Suprapubic skin (tissue), 4 donors: ENCODE measurements around the gene PELO. TPM values are rescaled to one million over a fixed set of nuclear protein-coding genes. Genes with fewer than 3 reads are reported as not detected.
A peak's percentile ranks its signal among the peaks of the same experiment; 100 is the strongest.

ENCODE experiments used
- DNase-seq, 2 donors: peaks; one replicate each; pipeline ENCODE4 v3.0.0-alpha.2; 2019; ENCODE audit warnings: low spot score in 2 of 2
- H3K27ac ChIP-seq: fragments of 200-600 bp; sonication (generic); one replicate; pipeline ENCODE4 v1.5.1; 2019
- H3K27me3 ChIP-seq: fragments of 200-600 bp; sonication (generic); one replicate; pipeline ENCODE4 v1.5.1; 2019
- H3K36me3 ChIP-seq: fragments of 200-600 bp; sonication (generic); one replicate; pipeline ENCODE4 v1.5.1; 2019
- H3K4me1 ChIP-seq: fragments of 200-600 bp; sonication (generic); one replicate; pipeline ENCODE4 v1.5.1; 2019
- H3K4me3 ChIP-seq: fragments of 200-600 bp; sonication (generic); one replicate; pipeline ENCODE4 v1.5.1; 2019; ENCODE audit warnings: mild to moderate bottlenecking
- H3K9me3 ChIP-seq: fragments of 200-600 bp; sonication (generic); one replicate; pipeline ENCODE4 v1.5.1; 2019
- EP300 ChIP-seq: sonication (generic); formaldehyde crosslinking; IDR thresholded peaks from one replicate; pipeline ENCODE4 v1.6.1; 2017; ENCODE audit warnings: antibody characterized with exemption
- POLR2A ChIP-seq, 2 donors: fragments of 450-650 bp; IDR thresholded peaks; one replicate each; pipeline ENCODE4 v1.6.1; 2017; ENCODE audit warnings: antibody characterized with exemption in 2 of 2, mild to moderate bottlenecking in 2 of 2, moderate library complexity in 2 of 2
- POLR2AphosphoS5 ChIP-seq, 3 donors: sonication (generic); formaldehyde crosslinking; IDR thresholded peaks; one replicate each; pipeline ENCODE4 v1.6.1; 2017; ENCODE audit warnings: antibody characterized with exemption in 3 of 3
- WGBS: methylation state at CpG from one replicate; pipeline ENCODE4 v1.1.5; 2018; 5-methylcytosine and 5-hydroxymethylcytosine counted together
- total RNA-seq, 4 donors: library from RNA; depleted of rRNA; stranded (reverse); fragments of >200 nt; gene quantifications; one replicate each; pipeline ENCODE4 v1.1.0, GENCODE V29; 2016
- TF ChIP-seq, protein P1 (sequence below), 2 donors: fragments of 200-600 bp in 1 of 2; fragments of 450-650 bp in 1 of 2; sonication (generic) in 1 of 2; IDR thresholded peaks; one replicate each; pipeline ENCODE4 v1.5.1; 2016 to 2019; ENCODE audit warnings: antibody characterized with exemption in 2 of 2, mild to moderate bottlenecking in 1 of 2, moderate library complexity in 1 of 2

Gene PELO
- total RNA-seq, 4 donors from 2014 or later: 9.8 to 17.5 (median 11.2) TPM

DNA sequence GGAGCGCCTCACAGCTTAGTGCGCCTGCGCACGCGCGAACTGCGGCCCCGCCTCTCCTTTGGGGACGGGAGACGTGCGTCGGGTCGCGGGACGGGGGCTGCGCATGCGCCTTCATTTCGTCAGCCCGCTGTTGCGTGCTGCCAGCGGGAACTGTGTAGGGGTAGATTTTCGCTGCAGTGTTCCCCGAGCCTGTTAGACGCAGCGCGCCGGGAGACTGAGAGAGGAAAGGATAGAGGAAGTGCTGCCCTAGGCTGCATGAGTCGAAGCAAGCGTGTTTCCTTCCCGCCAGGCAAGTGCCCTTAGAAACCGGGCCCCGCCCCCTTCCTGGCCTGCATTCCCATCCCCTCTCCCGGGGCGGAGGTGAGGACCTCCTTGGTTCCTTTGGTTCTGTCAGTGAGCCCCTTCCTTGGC lies 12.3 kb downstream of the PELO start:
- peak; percentile 94 to 95 for DNase-seq
- peak overlapping the region; percentile 94 for H3K27ac ChIP-seq
- peak overlapping the region; percentile 77 for H3K4me3 ChIP-seq
- H3K9me3 ChIP-seq: no peaks in the 10 kb centered on the region
- peaks cover 61% of the 10 kb centered on the region for H3K4me1 ChIP-seq
- TF ChIP-seq POLR2AphosphoS5 (IDR thresholded peaks at IDR 0.05) (peak in 2 of 3 donors; percentile 13 to 34), POLR2A (IDR thresholded peaks at IDR 0.05) (no peak)
- 3% methylated on average over 14 of the region's 34 CpGs for WGBS
- no peaks in the 10 kb centered on the region for H3K27me3 ChIP-seq
- H3K36me3 ChIP-seq: peaks cover 3% of the 10 kb centered on the region

DNA sequence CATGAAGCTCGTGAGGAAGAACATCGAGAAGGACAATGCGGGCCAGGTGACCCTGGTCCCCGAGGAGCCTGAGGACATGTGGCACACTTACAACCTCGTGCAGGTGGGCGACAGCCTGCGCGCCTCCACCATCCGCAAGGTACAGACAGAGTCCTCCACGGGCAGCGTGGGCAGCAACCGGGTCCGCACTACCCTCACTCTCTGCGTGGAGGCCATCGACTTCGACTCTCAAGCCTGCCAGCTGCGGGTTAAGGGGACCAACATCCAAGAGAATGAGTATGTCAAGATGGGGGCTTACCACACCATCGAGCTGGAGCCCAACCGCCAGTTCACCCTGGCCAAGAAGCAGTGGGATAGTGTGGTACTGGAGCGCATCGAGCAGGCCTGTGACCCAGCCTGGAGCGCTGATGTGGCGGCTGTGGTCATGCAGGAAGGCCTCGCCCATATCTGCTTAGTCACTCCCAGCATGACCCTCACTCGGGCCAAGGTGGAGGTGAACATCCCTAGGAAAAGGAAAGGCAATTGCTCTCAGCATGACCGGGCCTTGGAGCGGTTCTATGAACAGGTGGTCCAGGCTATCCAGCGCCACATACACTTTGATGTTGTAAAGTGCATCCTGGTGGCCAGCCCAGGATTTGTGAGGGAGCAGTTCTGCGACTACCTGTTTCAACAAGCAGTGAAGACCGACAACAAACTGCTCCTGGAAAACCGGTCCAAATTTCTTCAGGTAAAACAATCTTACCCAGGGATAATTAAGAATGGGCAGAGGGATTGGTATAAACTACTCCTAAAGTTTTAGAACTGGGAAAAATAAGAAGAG lies 12.9 kb downstream of the PELO start:
- Histone ChIP-seq H3K9me3 (no peaks in the 10 kb centered on the region), H3K27me3 (no peaks in the 10 kb centered on the region), H3K27ac (peak overlapping the region; percentile 94), H3K4me1 (peaks cover 61% of the 10 kb centered on the region), H3K4me3 (peak overlapping the region; percentile 77), H3K36me3 (peaks cover 3% of the 10 kb centered on the region)
- no peak for TF ChIP-seq EP300
- TF ChIP-seq, protein P1, sequence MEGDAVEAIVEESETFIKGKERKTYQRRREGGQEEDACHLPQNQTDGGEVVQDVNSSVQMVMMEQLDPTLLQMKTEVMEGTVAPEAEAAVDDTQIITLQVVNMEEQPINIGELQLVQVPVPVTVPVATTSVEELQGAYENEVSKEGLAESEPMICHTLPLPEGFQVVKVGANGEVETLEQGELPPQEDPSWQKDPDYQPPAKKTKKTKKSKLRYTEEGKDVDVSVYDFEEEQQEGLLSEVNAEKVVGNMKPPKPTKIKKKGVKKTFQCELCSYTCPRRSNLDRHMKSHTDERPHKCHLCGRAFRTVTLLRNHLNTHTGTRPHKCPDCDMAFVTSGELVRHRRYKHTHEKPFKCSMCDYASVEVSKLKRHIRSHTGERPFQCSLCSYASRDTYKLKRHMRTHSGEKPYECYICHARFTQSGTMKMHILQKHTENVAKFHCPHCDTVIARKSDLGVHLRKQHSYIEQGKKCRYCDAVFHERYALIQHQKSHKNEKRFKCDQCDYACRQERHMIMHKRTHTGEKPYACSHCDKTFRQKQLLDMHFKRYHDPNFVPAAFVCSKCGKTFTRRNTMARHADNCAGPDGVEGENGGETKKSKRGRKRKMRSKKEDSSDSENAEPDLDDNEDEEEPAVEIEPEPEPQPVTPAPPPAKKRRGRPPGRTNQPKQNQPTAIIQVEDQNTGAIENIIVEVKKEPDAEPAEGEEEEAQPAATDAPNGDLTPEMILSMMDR (IDR thresholded peaks at IDR 0.05): no peak
- no peak for TF ChIP-seq POLR2A (IDR thresholded peaks at IDR 0.05)
- no peak for TF ChIP-seq POLR2AphosphoS5 (IDR thresholded peaks at IDR 0.05)
- 9% methylated on average over 15 of the region's 31 CpGs for WGBS
- DNase-seq: peak; percentile 83

DNA sequence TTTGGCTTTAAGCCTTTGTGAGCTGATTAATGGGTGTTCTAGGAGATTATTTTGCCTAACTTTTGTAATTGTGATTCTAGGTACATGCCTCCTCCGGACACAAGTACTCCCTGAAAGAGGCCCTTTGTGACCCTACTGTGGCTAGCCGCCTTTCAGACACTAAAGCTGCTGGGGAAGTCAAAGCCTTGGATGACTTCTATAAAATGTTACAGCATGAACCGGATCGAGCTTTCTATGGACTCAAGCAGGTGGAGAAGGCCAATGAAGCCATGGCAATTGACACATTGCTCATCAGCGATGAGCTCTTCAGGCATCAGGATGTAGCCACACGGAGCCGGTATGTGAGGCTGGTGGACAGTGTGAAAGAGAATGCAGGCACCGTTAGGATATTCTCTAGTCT lies 13.6 kb downstream of the PELO start:
- H3K27me3 ChIP-seq: no peaks in the 10 kb centered on the region
- peak overlapping the region; percentile 94 for H3K27ac ChIP-seq
- DNase-seq: no peak
- TF ChIP-seq POLR2A (IDR thresholded peaks at IDR 0.05): no peak
- no peak for TF ChIP-seq EP300
- TF ChIP-seq, protein P1 (IDR thresholded peaks at IDR 0.05): no peak
- no peak for TF ChIP-seq POLR2AphosphoS5 (IDR thresholded peaks at IDR 0.05)
- H3K9me3 ChIP-seq: no peaks in the 10 kb centered on the region
- peaks cover 61% of the 10 kb centered on the region for H3K4me1 ChIP-seq
- peak overlapping the region; percentile 77 for H3K4me3 ChIP-seq
- WGBS: 34% methylated on average over 8 of the region's 8 CpGs
- H3K36me3 ChIP-seq: peaks cover 3% of the 10 kb centered on the region

DNA sequence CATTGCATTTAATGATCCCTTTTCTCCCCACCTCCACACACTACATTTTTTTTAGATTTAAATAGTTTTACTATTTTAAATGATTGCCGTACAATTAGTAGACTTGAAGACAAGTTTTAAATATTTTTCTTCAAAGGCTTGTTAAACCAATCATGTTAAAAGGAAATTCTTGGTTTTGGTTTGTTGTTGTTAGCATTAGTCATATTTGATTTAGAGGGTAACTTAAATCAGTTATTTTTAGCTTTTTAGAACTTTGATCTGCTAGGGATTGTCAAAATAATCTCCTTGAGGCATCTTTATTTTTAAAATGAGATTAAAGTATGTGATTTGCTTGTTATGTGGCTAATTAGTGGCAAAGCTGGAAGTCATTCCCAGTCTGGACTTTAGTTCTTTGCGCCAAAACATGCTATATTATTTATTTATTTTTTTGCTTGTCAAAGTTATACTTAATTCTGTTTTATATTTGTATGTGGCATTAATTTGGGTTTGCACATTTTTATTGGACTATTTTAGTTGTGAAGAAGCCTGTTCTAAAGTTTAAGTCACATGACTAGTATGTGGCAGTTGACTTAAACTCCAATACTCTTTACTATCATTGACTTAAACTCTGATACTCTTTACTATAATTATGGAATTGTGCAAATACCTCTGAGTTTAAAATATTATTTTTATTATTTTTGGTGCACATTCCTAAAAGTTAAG lies 14.7 kb downstream of the PELO start:
- 69% methylated on average over 2 of the region's 2 CpGs for WGBS
- Histone ChIP-seq H3K27ac (no peak overlapping the region), H3K4me3 (peak overlapping the region; percentile 77), H3K9me3 (no peaks in the 10 kb centered on the region), H3K27me3 (no peaks in the 10 kb centered on the region), H3K36me3 (peaks cover 3% of the 10 kb centered on the region), H3K4me1 (peaks cover 61% of the 10 kb centered on the region)
- TF ChIP-seq, protein P1 (IDR thresholded peaks at IDR 0.05): no peak
- TF ChIP-seq EP300 (no peak), POLR2A (IDR thresholded peaks at IDR 0.05) (no peak), POLR2AphosphoS5 (IDR thresholded peaks at IDR 0.05) (no peak)
- no peak for DNase-seq

DNA sequence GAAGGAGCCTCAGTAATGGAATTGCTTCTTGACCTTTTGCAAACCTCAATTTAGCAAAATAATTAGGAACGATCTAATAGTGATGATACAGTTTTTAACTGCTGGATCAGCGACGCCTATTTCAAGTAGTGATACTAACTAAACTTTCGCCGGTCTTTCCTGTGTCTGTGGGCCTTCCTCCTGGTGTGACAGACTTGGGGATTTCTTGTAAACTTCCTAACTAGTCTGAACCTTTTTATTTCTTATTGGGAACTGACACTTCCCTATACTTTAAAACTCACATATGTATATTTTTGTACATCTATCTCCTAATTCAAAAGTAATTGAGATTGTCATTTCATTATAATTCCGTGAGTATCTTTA lies 15.2 kb downstream of the PELO start:
- no peak for DNase-seq
- Histone ChIP-seq H3K36me3 (peaks cover 3% of the 10 kb centered on the region), H3K4me1 (peaks cover 61% of the 10 kb centered on the region), H3K27me3 (no peaks in the 10 kb centered on the region), H3K4me3 (peak overlapping the region; percentile 77), H3K9me3 (no peaks in the 10 kb centered on the region), H3K27ac (no peak overlapping the region)
- WGBS: 79% methylated on average over 6 of the region's 6 CpGs
- TF ChIP-seq POLR2A (IDR thresholded peaks at IDR 0.05) (no peak), POLR2AphosphoS5 (IDR thresholded peaks at IDR 0.05) (no peak), EP300 (no peak)
- TF ChIP-seq, protein P1 (IDR thresholded peaks at IDR 0.05): no peak
